HT1080 (cell line): Measurements from ENCODE around the gene CRB2. TPM values are rescaled to one million over a fixed set of nuclear protein-coding genes. Genes with fewer than 3 reads are reported as not detected.

Experiments
- DNase-seq: peaks from one replicate; pipeline ENCODE4 v3.0.0-alpha.2; 2015; ENCODE audit warnings: low read depth
- polyA plus RNA-seq, 2 experiments: library from polyadenylated mRNA; depleted of rRNA; stranded (reverse); fragments of >200 nt; gene quantifications; 2 replicates each; pipeline ENCODE4 v1.2.3, GENCODE V29; 2015
- total RNA-seq: library from RNA; depleted of rRNA; stranded (reverse); fragments of >200 nt; shearing (Covaris generic); gene quantifications from 2 replicates; pipeline ENCODE4 v1.2.3, GENCODE V29; 2014; rRNA removed

Gene CRB2
- not detected in 2 replicates for total RNA-seq
- polyA plus RNA-seq (2015; cell fraction: cytosol; rRNA removed), result not detected in 2 replicates
- 0.05 TPM in 1 of 2 replicates, not detected in the other for polyA plus RNA-seq (2015; cell fraction: nucleus; rRNA removed)

DNA sequence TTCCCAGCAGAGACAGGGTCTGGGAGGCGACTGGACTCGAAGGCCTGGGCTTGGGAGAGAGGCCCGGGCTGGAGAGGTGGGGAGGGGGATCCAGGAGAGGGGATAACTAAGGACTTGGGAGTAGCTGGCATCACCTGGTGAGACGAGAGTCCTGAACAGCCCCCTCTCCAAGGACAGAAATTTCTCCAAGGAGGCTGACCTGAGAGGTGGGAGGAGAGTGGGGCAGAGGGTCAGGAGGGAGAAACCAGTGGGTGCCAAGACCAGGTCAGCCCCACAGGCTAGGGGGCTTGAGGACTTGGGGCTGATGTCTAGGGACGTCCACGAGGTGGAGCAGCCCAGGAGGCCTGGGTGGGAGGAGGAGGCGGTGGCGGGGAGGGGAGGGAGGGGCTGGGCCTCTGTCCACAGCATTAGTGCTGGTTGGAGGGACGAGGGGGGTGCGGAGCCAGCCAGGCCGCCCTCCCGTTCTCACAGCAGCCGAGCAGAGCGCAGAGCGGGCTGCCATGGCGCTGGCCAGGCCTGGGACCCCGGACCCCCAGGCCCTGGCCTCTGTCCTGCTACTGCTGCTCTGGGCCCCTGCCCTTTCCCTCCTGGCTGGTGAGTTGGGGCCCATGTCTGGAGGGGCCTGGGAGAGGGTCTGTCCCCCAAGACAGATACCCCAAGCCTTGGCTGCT, at the start of gene CRB2:
TSS of gene CRB2 (plus strand) at position 437 of the 671 bp plus-strand sequence. CDS start at position 501, 64 bp downstream.
- no peak for DNase-seq

GRCh38 chr9:123309611-123310010, 46.4 kb upstream of the CRB2 start:
- DNase-seq, result no peak

DNA sequence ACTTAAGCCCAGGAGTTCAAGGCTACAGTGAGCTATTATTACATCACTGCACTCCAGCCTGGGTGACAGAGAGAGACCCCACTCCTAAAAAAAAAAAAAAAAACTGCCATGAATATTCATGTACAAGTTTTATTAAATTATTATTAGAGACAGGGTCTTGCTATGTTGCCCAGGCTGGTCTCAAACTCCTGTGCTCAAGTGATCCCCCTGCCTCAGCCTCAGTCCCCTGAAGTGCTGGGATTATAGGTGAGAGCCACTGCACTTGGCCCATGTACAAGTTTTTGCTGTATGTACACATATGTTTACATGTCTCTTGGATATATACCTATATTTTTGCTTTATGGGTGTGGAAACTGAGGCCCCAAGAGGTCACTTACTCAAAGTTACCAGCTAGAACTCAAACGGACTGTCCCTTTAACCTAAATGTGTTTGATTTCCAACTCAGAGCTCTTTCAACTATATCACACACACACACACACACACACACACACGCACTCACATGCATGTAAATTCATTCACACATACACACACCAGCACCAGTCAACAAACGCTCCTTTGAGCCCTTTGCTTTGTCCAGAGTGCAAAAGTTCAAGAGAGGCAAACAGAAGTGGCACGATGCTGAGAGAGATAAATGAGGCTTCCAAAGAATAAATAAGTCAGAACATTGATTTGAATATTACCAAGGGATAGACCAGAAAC, 45.3 kb upstream of the CRB2 start:
- no peak for DNase-seq

GRCh38 chr9:123311250-123311752, 44.7 kb upstream of the CRB2 start:
- no peak for DNase-seq

DNA sequence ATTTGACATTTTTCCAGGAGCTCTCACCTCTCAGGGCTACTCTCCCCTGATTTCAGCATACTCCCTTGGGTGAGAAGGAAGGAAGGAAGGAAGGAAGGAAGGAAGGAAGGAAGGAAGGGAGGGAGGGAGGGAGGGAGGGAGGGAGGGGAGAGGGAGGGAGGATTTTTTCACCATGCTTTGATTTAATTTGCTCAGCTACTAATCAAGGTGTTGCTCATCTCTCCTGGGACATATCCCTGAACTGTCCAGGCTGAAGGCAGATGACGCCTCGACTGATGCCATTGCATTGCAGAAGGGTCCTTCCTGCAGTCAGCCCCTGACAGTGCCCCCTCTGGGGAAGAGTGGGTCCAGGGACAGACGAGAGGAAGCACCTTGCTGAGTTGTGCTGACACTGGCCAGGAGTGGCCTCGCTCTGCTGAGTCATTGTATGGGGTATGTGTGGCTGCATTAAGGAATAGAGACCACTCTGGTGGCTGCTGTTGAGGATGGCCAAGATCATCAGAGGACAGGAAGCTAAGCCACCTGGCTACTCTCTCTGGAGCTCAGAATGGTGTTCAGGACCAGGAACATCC, 43.6 kb upstream of the CRB2 start:
- DNase-seq, result no peak

DNA sequence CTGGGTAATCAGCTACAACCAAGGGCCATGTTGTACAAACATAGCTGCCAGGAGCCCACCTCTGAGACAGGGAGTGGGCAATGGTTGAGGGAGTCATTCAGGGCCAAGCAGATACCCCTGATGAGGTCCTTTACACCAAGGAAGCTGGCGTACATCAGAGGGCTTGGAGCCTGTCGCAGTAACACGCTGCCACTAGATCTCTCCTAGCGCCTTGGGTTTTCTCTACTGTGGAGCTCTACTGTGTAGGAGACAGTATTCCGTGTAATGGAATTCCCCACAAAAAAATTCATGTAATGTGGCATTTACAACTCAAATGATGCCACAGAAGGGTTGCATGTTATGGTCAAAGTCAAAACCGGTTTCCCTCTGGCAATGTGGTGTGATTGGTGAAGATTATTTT, 41.4 kb upstream of the CRB2 start:
- no peak for DNase-seq

DNA sequence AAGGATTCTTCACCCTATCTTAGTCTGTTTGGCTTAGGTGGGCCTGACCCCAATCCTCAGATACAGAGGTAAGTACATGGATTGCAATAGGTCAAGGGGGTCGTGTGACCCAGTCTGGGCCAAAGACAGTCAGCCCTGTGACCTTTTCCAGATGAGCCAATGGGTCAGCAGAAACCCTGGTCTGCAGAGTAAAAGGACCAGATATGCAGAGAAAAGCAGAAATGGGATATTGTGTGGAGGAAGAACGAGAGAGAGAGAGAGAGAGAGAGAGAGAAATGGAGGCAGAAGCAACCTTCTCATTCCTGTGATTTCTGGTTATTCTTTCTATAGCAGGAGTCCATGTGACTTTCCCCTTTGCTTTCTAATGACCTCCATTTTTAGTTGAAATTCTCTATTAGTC, 40.4 kb upstream of the CRB2 start:
- DNase-seq, result no peak

- DNase-seq, result no peak
Measured at GRCh38 chr9:123316053-123316718, 39.8 kb upstream of the CRB2 start.

GRCh38 chr9:123318202-123318601, 37.8 kb upstream of the CRB2 start:
- DNase-seq, result no peak

GRCh38 chr9:123318961-123319421, 37.0 kb upstream of the CRB2 start:
- DNase-seq, result no peak

DNA sequence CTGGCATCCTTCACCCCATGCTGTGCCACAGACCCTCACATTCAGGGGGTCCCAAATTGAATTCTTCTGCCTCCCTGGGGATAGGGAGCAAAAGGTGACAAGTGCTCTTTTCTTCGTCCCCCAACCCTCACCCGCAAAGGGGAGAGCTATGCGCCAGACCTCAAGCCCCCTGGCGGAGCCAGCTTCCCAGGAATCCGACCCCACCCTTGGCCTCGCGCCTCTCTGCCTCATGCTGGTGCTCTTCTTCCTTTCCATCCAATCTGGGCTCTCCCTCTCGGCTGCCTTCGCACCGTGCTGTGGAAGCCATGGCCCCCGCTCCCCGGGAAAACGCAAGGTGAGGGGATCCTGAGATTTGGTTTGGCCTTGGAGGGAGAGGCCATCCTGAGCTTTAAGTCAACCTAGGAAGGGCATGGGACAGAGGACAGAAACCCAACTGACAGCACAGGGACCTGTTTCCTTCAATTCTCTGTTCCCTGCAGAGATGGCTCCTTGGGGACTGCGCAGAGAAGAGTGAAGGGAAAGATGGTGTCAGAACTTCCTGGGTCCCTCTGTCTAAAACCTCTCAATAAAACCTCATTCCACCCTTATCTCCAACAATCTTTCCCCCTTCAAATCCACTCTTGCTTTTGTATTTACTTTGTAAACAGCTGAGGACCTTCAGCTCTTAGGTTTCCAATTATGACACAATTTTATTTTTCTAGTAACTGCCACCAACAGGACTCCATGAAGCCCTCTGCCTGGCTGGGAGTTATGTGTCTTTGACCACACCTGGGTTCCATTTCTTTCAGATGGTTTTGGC, 36.3 kb upstream of the CRB2 start:
- no peak for DNase-seq

DNA sequence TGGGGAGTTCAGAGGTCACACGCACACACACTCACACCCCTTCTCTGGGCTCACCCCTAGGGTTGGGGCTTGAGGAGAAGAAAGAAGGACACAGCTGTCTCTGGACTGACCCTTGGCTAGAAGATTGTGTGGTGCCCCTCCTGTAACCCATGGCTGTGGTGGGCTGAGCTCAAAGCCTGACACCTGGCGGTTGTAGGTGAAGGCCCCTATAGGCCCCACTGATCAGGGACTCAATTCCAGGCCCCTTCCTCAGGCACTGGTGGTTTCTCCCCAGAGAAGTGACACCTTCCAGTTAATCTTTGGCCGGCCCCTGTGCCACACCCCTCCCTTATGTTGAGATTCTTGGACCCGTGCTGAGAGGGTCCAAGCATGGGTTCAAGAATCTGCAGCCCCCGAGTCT, 35.2 kb upstream of the CRB2 start:
- DNase-seq, result no peak

DNA sequence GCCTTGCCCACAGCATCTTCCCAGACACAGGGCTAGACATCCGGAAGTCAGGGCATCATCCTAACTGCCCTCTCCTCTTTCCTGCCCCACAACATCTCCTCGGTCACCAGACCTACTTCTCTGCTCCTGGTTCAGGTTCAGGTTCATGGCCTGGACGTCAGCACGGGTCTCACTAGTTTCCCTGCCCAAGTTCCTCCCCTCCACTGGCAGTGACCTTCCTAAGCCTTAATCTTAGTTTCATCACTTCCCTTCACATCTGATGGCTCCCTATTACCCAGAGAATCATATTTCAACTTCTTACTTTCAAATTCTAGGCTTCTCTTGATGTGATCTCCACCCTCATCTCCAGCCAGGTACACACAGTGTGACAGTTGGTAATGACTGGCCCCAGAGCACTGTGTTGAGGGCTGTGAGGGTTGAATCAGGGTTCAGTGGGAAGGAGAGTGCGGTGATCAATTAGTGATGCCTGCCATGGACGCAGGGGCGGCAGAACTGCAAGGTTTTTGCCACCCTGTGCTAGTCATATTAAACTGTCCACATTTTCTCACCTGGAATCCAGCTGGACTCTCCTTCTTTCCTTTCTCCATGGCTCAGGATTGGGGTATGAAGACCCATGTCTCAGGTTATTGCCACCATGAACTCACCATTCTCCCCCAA, 34.3 kb upstream of the CRB2 start:
- no peak for DNase-seq

GRCh38 chr9:123322273-123323195, 33.5 kb upstream of the CRB2 start:
- DNase-seq, result peak; percentile 22

DNA sequence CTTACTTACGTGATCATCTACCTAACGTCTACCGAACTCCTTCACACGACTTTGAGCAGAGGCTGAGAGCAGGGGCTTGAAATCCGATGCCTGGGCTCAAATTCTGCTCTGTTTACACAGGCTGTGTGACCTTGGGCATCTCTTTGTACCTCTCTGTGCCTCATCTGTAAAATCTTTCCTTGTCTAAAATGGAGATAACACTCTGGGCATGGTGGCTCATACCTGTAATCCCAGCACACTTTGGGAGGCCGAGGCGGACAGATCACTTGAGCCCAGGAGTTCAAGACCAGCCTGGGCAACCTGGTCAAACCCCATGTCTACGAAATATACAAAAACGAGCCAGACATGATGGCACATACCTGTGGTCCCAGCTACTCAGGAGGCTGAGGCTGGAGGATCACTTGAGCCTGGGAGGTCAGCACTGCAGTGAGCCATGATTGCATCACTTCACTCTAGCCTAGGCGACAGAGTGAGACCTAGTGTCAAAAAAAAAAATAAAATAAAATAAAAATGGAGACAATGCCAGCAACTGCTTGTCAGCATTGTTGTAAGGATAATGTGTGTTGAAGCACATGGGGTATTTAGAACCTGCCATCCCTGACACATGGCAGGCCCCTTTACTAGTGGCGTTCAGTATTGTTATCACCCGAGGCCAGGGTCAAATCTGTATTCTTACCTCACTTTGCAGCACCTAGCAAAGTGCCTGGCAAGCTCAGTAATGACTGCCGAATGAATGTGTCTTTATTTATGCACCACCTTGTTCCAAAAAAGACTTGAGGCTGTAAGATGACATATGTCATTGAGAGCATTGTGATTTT, 32.6 kb upstream of the CRB2 start:
- DNase-seq, result no peak

GRCh38 chr9:123324767-123325183, 31.2 kb upstream of the CRB2 start:
- DNase-seq, result no peak

GRCh38 chr9:123326187-123326586, 29.8 kb upstream of the CRB2 start:
- no peak for DNase-seq

- no peak for DNase-seq
Measured at GRCh38 chr9:123326662-123327093, 29.3 kb upstream of the CRB2 start.
